Esophagus (tissue), 2 donors: ENCODE measurements around the gene KRT83. TPM values are rescaled to one million over a fixed set of nuclear protein-coding genes. Genes with fewer than 3 reads are reported as not detected.
"Not testable (repeated sequence)": the region's sequence is repeated elsewhere in the genome, so short reads cannot be mapped to it uniquely, and the experiment has no call there.

Experiments
- H3K27ac ChIP-seq, 2 donors: one replicate each; pipeline ENCODE4 v1.5.1; 2013; ENCODE audit warnings: low read depth in 2 of 2, mild to moderate bottlenecking in 2 of 2, inconsistent platforms in 1 of 2, low read length in 1 of 2, moderate library complexity in 1 of 2
- H3K27me3 ChIP-seq, 2 donors: one replicate each; pipeline ENCODE4 v1.6.1; 2013; ENCODE audit warnings: low read length in 2 of 2, control low read depth in 1 of 2, mild to moderate bottlenecking in 1 of 2; ENCODE audit not compliant: insufficient read depth in 2 of 2, control insufficient read depth in 1 of 2
- H3K36me3 ChIP-seq, 2 donors: one replicate each; pipeline ENCODE4 v1.6.1; 2013; ENCODE audit warnings: low read length in 1 of 2; ENCODE audit not compliant: control insufficient read depth in 2 of 2, insufficient read depth in 2 of 2
- H3K4me1 ChIP-seq, 2 donors: one replicate each; pipeline ENCODE4 v1.6.1; 2013; ENCODE audit warnings: low read length in 1 of 2; ENCODE audit not compliant: control insufficient read depth in 2 of 2, insufficient read depth in 2 of 2
- H3K4me3 ChIP-seq, 2 donors: one replicate each; pipeline ENCODE4 v1.5.1; 2013; ENCODE audit warnings: low read length in 2 of 2, mild to moderate bottlenecking in 2 of 2, low read depth in 1 of 2, moderate library complexity in 1 of 2
- H3K9me3 ChIP-seq, 2 donors: one replicate each; pipeline ENCODE4 v1.6.1; 2013; ENCODE audit warnings: mild to moderate bottlenecking in 2 of 2, low read depth in 1 of 2, low read length in 1 of 2, moderate library complexity in 1 of 2; ENCODE audit not compliant: control insufficient read depth in 2 of 2, insufficient read depth in 1 of 2
- WGBS, 2 donors: extraction: QIAGEN DNeasy Blood & Tissue Kit; methylation state at CpG; one replicate each; pipeline ENCODE4 v1.1.7; 2013; 5-methylcytosine and 5-hydroxymethylcytosine counted together
- polyA plus RNA-seq, 2 donors: library from polyadenylated mRNA; stranded (reverse); fragments of 200-250 nt; gene quantifications; one replicate each; pipeline ENCODE4 v1.2.3, GENCODE V29; 2013
- donor health status: healthy with polysubstance abuse.
- donor health status: Bipolar disorder and iron deficiency.

Gene KRT83
- polyA plus RNA-seq, 2 donors, result not detected

- Histone ChIP-seq H3K27ac (no peak overlapping the region), H3K4me1 (peaks cover 0 to 5% of the 10 kb centered on the region in 2 donors), H3K27me3 (no peaks in the 10 kb centered on the region), H3K36me3 (no peaks in the 10 kb centered on the region), H3K9me3 (peaks cover 0 to 3% of the 10 kb centered on the region in 2 donors), H3K4me3 (no peak overlapping the region)
- 76 to 87% methylated on average over 9 of the region's 9 CpGs for WGBS, 2 donors
Measured at GRCh38 chr12:52347016-52347415, 25.8 kb upstream of the KRT83 start.

- Histone ChIP-seq H3K9me3 (peaks cover 0 to 3% of the 10 kb centered on the region in 2 donors), H3K36me3 (no peaks in the 10 kb centered on the region), H3K27me3 (no peaks in the 10 kb centered on the region), H3K4me1 (peaks cover 0 to 5% of the 10 kb centered on the region in 2 donors), H3K27ac (no peak overlapping the region), H3K4me3 (no peak overlapping the region)
- WGBS, 2 donors, result 49 to 64% methylated on average over 4 of the region's 4 CpGs
Measured at GRCh38 chr12:52346593-52346992, 25.4 kb upstream of the KRT83 start.

GRCh38 chr12:52345041-52345440, 23.8 kb upstream of the KRT83 start:
- WGBS, 2 donors, result 83% methylated on average over 8 of the region's 8 CpGs
- H3K27me3 ChIP-seq, H3K4me3 ChIP-seq, H3K4me1 ChIP-seq, H3K36me3 ChIP-seq, H3K27ac ChIP-seq, H3K9me3 ChIP-seq: not testable (repeated sequence)

- peaks cover 0 to 3% of the 10 kb centered on the region in 2 donors for H3K9me3 ChIP-seq
- H3K27me3 ChIP-seq, result no peaks in the 10 kb centered on the region
- H3K27ac ChIP-seq, result no peak overlapping the region
- H3K4me3 ChIP-seq, result no peak overlapping the region
- H3K4me1 ChIP-seq, result peaks cover 0 to 2% of the 10 kb centered on the region in 2 donors
- no peaks in the 10 kb centered on the region for H3K36me3 ChIP-seq
- 94 to 96% methylated on average over 12 of the region's 12 CpGs for WGBS, 2 donors
Measured at GRCh38 chr12:52344111-52344510, 22.9 kb upstream of the KRT83 start.

- peaks cover 0 to 3% of the 10 kb centered on the region in 2 donors for H3K9me3 ChIP-seq
- WGBS, 2 donors, result 74 to 99% methylated on average over 2 of the region's 2 CpGs
- H3K36me3 ChIP-seq, result no peaks in the 10 kb centered on the region
Measured at GRCh38 chr12:52343550-52343949, 22.4 kb upstream of the KRT83 start.

GRCh38 chr12:52342781-52343490, 21.7 kb upstream of the KRT83 start:
- H3K36me3 ChIP-seq, result no peaks in the 10 kb centered on the region
- peaks cover 0 to 3% of the 10 kb centered on the region in 2 donors for H3K9me3 ChIP-seq
- WGBS, 2 donors, result 89 to 92% methylated on average over 2 of the region's 2 CpGs
- no peak overlapping the region for H3K4me3 ChIP-seq
- no peaks in the 10 kb centered on the region for H3K27me3 ChIP-seq
- peaks cover 0 to 2% of the 10 kb centered on the region in 2 donors for H3K4me1 ChIP-seq
- H3K27ac ChIP-seq, result no peak overlapping the region

More at GRCh38 chr12:52343550-52343949, 22.4 kb upstream of the KRT83 start:
- H3K27me3 ChIP-seq, result no peaks in the 10 kb centered on the region
- no peak overlapping the region for H3K27ac ChIP-seq
- H3K4me3 ChIP-seq, result no peak overlapping the region
- H3K4me1 ChIP-seq, result peaks cover 0 to 2% of the 10 kb centered on the region in 2 donors

GRCh38 chr12:52341066-52341580, 19.9 kb upstream of the KRT83 start:
- Histone ChIP-seq H3K4me3 (no peak overlapping the region), H3K27ac (no peak overlapping the region), H3K27me3 (no peaks in the 10 kb centered on the region), H3K4me1 (no peaks in the 10 kb centered on the region), H3K36me3 (no peaks in the 10 kb centered on the region), H3K9me3 (peaks cover 0 to 3% of the 10 kb centered on the region in 2 donors)
- 93 to 94% methylated on average over 14 of the region's 14 CpGs for WGBS, 2 donors

GRCh38 chr12:52338241-52338960, 17.2 kb upstream of the KRT83 start:
- no peak overlapping the region for H3K27ac ChIP-seq
- H3K4me1 ChIP-seq, result no peaks in the 10 kb centered on the region
- H3K36me3 ChIP-seq, result no peaks in the 10 kb centered on the region
- 49 to 63% methylated on average over 10 of the region's 10 CpGs for WGBS, 2 donors
- H3K4me3 ChIP-seq, result no peak overlapping the region
- H3K9me3 ChIP-seq, result peaks cover 0 to 5% of the 10 kb centered on the region in 2 donors
- H3K27me3 ChIP-seq, result no peaks in the 10 kb centered on the region

GRCh38 chr12:52337054-52337453, 15.9 kb upstream of the KRT83 start:
- Histone ChIP-seq H3K4me1 (no peaks in the 10 kb centered on the region), H3K27ac (no peak overlapping the region), H3K9me3 (peaks cover 0 to 2% of the 10 kb centered on the region in 2 donors), H3K27me3 (no peaks in the 10 kb centered on the region), H3K36me3 (no peaks in the 10 kb centered on the region), H3K4me3 (no peak overlapping the region)
- 36 to 40% methylated on average over 1 of the region's 1 CpG for WGBS, 2 donors
